H1 (cell line): Measurements from ENCODE around the gene RHOT1. TPM values are rescaled to one million over a fixed set of nuclear protein-coding genes. Genes with fewer than 3 reads are reported as not detected.

ENCODE experiments used
- SRF ChIP-seq: IDR thresholded peaks from 2 replicates; pipeline ENCODE4 v1.6.1; 2011; ENCODE audit warnings: mild to moderate bottlenecking, low read depth, low read length, moderate library complexity
- polyA plus RNA-seq, 7 experiments: library from polyadenylated mRNA; depleted of rRNA in 3 of 7; stranded (reverse) in 5 of 7; unstranded in 2 of 7; fragments of >200 nt in 5 of 7; fragments of 200-250 nt in 2 of 7; gene quantifications; 1 replicate in 5 of 7; 2 replicates in 1 of 7; 4 replicates in 1 of 7; pipeline versions ENCODE4 v1.2.1 to v1.2.3, GENCODE V29; 2011 to 2013; ENCODE audit warnings: missing spikeins in 2 of 7, mixed read lengths in 2 of 7
- total RNA-seq: library from RNA; stranded (reverse); fragmentation: NEBNext Ultra II Directional; extraction: Animal tissue kit (Norgen Biotek cat#: 25700); gene quantifications from 2 replicates; pipeline ENCODE4 v1.2.1, GENCODE V29; 2021
- TF ChIP-seq, protein P1 (sequence below): fragments of 300-600 bp; sonication (generic); IDR thresholded peaks from 2 replicates; pipeline ENCODE4 v1.7.1; 2012; ENCODE audit warnings: low read length, moderate library complexity, mild to moderate bottlenecking, inconsistent platforms; ENCODE audit not compliant: insufficient replicate concordance

Gene RHOT1
- total and polyA plus RNA-seq, 2 of the 8 experiments (the other 6 are each of a cell fraction or from before 2014, with no cell fraction given) = 34.2 to 38.2 TPM

GRCh38 chr17:32187271-32187670 is 45.0 kb downstream of the RHOT1 start (continued):
- TF ChIP-seq, protein P1, sequence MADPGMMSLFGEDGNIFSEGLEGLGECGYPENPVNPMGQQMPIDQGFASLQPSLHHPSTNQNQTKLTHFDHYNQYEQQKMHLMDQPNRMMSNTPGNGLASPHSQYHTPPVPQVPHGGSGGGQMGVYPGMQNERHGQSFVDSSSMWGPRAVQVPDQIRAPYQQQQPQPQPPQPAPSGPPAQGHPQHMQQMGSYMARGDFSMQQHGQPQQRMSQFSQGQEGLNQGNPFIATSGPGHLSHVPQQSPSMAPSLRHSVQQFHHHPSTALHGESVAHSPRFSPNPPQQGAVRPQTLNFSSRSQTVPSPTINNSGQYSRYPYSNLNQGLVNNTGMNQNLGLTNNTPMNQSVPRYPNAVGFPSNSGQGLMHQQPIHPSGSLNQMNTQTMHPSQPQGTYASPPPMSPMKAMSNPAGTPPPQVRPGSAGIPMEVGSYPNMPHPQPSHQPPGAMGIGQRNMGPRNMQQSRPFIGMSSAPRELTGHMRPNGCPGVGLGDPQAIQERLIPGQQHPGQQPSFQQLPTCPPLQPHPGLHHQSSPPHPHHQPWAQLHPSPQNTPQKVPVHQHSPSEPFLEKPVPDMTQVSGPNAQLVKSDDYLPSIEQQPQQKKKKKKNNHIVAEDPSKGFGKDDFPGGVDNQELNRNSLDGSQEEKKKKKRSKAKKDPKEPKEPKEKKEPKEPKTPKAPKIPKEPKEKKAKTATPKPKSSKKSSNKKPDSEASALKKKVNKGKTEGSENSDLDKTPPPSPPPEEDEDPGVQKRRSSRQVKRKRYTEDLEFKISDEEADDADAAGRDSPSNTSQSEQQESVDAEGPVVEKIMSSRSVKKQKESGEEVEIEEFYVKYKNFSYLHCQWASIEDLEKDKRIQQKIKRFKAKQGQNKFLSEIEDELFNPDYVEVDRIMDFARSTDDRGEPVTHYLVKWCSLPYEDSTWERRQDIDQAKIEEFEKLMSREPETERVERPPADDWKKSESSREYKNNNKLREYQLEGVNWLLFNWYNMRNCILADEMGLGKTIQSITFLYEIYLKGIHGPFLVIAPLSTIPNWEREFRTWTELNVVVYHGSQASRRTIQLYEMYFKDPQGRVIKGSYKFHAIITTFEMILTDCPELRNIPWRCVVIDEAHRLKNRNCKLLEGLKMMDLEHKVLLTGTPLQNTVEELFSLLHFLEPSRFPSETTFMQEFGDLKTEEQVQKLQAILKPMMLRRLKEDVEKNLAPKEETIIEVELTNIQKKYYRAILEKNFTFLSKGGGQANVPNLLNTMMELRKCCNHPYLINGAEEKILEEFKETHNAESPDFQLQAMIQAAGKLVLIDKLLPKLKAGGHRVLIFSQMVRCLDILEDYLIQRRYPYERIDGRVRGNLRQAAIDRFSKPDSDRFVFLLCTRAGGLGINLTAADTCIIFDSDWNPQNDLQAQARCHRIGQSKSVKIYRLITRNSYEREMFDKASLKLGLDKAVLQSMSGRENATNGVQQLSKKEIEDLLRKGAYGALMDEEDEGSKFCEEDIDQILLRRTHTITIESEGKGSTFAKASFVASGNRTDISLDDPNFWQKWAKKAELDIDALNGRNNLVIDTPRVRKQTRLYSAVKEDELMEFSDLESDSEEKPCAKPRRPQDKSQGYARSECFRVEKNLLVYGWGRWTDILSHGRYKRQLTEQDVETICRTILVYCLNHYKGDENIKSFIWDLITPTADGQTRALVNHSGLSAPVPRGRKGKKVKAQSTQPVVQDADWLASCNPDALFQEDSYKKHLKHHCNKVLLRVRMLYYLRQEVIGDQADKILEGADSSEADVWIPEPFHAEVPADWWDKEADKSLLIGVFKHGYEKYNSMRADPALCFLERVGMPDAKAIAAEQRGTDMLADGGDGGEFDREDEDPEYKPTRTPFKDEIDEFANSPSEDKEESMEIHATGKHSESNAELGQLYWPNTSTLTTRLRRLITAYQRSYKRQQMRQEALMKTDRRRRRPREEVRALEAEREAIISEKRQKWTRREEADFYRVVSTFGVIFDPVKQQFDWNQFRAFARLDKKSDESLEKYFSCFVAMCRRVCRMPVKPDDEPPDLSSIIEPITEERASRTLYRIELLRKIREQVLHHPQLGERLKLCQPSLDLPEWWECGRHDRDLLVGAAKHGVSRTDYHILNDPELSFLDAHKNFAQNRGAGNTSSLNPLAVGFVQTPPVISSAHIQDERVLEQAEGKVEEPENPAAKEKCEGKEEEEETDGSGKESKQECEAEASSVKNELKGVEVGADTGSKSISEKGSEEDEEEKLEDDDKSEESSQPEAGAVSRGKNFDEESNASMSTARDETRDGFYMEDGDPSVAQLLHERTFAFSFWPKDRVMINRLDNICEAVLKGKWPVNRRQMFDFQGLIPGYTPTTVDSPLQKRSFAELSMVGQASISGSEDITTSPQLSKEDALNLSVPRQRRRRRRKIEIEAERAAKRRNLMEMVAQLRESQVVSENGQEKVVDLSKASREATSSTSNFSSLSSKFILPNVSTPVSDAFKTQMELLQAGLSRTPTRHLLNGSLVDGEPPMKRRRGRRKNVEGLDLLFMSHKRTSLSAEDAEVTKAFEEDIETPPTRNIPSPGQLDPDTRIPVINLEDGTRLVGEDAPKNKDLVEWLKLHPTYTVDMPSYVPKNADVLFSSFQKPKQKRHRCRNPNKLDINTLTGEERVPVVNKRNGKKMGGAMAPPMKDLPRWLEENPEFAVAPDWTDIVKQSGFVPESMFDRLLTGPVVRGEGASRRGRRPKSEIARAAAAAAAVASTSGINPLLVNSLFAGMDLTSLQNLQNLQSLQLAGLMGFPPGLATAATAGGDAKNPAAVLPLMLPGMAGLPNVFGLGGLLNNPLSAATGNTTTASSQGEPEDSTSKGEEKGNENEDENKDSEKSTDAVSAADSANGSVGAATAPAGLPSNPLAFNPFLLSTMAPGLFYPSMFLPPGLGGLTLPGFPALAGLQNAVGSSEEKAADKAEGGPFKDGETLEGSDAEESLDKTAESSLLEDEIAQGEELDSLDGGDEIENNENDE = no peak
- TF ChIP-seq SRF = no peak
